Sigmoid colon (tissue), 7 donors: ENCODE data around the gene ARHGAP15. TPM values are rescaled to one million over a fixed set of nuclear protein-coding genes. Genes with fewer than 3 reads are reported as not detected.

Experiments used
- DNase-seq: peaks from one replicate; pipeline ENCODE4 v3.0.0-alpha.2; 2019
- H3K27ac ChIP-seq, 4 donors: fragments of 200-600 bp; sonication (generic); one replicate each; pipeline ENCODE4 v1.5.1; 2016 to 2019; ENCODE audit warnings: mild to moderate bottlenecking in 1 of 4
- H3K27me3 ChIP-seq, 3 donors: fragments of 200-600 bp; sonication (generic); one replicate each; pipeline ENCODE4 v1.5.1; 2019; ENCODE audit warnings: mild to moderate bottlenecking in 1 of 3
- H3K36me3 ChIP-seq, 4 donors: fragments of 200-600 bp; sonication (generic); one replicate each; pipeline ENCODE4 v1.5.1; 2016 to 2019
- H3K4me1 ChIP-seq, 4 donors: fragments of 200-600 bp; sonication (generic); one replicate each; pipeline ENCODE4 v1.5.1; 2017 to 2019
- H3K4me3 ChIP-seq, 4 donors: fragments of 200-600 bp; sonication (generic); one replicate each; pipeline ENCODE4 v1.5.1; 2017 to 2019; ENCODE audit warnings: mild to moderate bottlenecking in 2 of 4, moderate library complexity in 1 of 4
- H3K9me3 ChIP-seq, 4 donors: fragments of 200-600 bp in 3 of 4; sonication (generic) in 3 of 4; one replicate each; pipeline versions ENCODE4 v1.5.1 to v1.6.1; 2013 to 2019
- EP300 ChIP-seq, 4 donors: sonication (generic); formaldehyde crosslinking; IDR thresholded peaks; one replicate each; pipeline ENCODE4 v1.6.1; 2017; ENCODE audit warnings: antibody characterized with exemption in 4 of 4
- POLR2A ChIP-seq, 2 donors: fragments of 450-650 bp; IDR thresholded peaks; one replicate each; pipeline ENCODE4 v1.6.1; 2016; ENCODE audit warnings: antibody characterized with exemption in 2 of 2, mild to moderate bottlenecking in 2 of 2, moderate library complexity in 2 of 2
- POLR2AphosphoS5 ChIP-seq, 4 donors: sonication (generic); formaldehyde crosslinking; IDR thresholded peaks; one replicate each; pipeline ENCODE4 v1.6.1; 2017; ENCODE audit warnings: antibody characterized with exemption in 4 of 4
- WGBS, 2 donors: extraction: QIAGEN DNeasy Blood & Tissue Kit; methylation state at CpG; one replicate each; pipeline ENCODE4 v1.1.7; 2013; 5-methylcytosine and 5-hydroxymethylcytosine counted together
- intact Hi-C: fragments of 100-400 bp; cut with DNase I; formaldehyde crosslinking; loops from one replicate; pipeline ENCODE4 v1.15.1; 2023
- polyA plus RNA-seq, 3 donors: library from polyadenylated mRNA; stranded (reverse); fragments of 200-250 nt; gene quantifications; one replicate each; pipeline ENCODE4 v1.2.3, GENCODE V29; 2013
- total RNA-seq, 4 donors: library from RNA; depleted of rRNA; stranded (reverse); fragments of >200 nt; gene quantifications; one replicate each; pipeline ENCODE4 v1.1.0, GENCODE V29; 2016
- TF ChIP-seq, protein P1 (sequence below), 4 experiments: fragments of 450-650 bp in 3 of 4; fragments of 200-600 bp in 1 of 4; IDR thresholded peaks; one replicate each; pipeline ENCODE4 v1.5.1; 2016 to 2019; ENCODE audit warnings: antibody characterized with exemption in 4 of 4, mild to moderate bottlenecking in 3 of 4, moderate library complexity in 2 of 4
- donor health status: healthy with polysubstance abuse.
- donor health status: Bipolar disorder and iron deficiency.
- donor health status: healthy.

The ARHGAP15 gene
- total and polyA plus RNA-seq, 7 donors, result 3.7 to 16.4 (median 6.0) TPM

DNA sequence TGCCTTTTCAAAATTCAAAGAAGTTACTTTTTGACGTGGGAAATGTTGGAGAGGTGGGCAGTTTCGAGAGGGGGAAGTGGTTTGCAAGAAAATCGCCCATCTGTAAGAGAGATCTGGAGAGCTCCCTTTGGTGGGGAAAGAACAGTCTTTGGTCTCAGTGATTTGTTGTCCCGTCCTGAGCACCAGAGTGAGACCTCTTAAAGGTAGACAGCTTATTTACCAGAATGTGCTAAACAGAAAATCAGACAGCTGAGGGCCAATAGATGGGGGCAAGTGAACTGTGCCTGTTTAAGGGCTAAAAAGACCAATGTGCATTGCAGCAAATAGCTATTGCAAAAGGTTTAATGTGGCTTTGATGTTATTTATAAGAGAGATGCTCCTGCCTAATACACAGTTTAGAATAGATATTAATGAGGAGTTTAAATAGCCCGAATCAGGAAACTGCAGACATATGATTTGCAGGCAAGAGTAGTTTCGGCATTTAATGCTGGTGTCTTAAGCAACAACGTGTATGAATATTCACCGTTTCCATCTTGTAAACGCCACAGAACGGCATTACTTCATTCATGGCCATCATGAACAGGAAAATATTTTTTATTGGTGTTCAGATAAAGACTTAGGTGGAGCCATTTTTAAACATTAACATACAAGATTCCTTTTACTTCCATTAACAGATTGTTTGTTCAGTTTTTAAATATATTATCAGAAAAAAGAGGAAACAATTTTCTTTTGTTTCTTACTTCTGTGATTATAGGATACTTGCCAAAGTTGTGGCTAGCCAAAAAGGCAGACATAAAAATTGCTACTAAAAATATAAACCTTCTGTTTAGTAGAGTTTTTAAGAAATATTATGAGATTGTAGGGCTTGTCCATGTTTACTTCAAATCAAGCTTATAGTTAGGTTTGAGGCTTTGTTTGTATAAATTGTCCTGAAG, 29.6 kb downstream of the ARHGAP15 start:
- Histone ChIP-seq H3K27ac (no peak overlapping the region), H3K9me3 (no peaks in the 10 kb centered on the region), H3K36me3 (no peaks in the 10 kb centered on the region), H3K27me3 (no peaks in the 10 kb centered on the region), H3K4me1 (no peaks in the 10 kb centered on the region), H3K4me3 (no peak overlapping the region)
- WGBS, 2 donors, result 40 to 50% methylated on average over 10 of the region's 10 CpGs
- DNase-seq, result no peak
- intact Hi-C loops, result no loop called here
- TF ChIP-seq POLR2A (IDR thresholded peaks at IDR 0.05), result no peak
- TF ChIP-seq EP300 (IDR thresholded peaks at IDR 0.05), result no peak
- TF ChIP-seq, protein P1, sequence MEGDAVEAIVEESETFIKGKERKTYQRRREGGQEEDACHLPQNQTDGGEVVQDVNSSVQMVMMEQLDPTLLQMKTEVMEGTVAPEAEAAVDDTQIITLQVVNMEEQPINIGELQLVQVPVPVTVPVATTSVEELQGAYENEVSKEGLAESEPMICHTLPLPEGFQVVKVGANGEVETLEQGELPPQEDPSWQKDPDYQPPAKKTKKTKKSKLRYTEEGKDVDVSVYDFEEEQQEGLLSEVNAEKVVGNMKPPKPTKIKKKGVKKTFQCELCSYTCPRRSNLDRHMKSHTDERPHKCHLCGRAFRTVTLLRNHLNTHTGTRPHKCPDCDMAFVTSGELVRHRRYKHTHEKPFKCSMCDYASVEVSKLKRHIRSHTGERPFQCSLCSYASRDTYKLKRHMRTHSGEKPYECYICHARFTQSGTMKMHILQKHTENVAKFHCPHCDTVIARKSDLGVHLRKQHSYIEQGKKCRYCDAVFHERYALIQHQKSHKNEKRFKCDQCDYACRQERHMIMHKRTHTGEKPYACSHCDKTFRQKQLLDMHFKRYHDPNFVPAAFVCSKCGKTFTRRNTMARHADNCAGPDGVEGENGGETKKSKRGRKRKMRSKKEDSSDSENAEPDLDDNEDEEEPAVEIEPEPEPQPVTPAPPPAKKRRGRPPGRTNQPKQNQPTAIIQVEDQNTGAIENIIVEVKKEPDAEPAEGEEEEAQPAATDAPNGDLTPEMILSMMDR (IDR thresholded peaks at IDR 0.05), result no peak
- no peak for TF ChIP-seq POLR2AphosphoS5 (IDR thresholded peaks at IDR 0.05)

DNA sequence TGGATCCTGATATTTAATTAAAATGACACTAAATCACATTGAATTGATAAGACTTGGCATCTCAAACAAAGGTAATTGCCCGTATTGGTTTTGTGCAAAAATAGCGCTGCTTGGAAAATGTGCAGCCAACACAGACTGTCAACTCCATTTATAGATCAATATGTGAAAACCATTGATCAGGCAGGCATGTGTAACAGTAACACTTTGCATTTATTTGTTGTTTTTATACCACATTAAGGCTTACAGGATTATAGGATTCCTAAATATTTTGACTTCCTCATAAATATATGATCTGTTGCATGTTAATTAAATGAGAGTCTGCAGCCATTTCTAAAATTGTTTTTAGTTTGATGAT, 30.2 kb downstream of the ARHGAP15 start:
- H3K4me3 ChIP-seq, result no peak overlapping the region
- H3K27me3 ChIP-seq, result no peaks in the 10 kb centered on the region
- 51 to 86% methylated on average over 2 of the region's 2 CpGs for WGBS, 2 donors

DNA sequence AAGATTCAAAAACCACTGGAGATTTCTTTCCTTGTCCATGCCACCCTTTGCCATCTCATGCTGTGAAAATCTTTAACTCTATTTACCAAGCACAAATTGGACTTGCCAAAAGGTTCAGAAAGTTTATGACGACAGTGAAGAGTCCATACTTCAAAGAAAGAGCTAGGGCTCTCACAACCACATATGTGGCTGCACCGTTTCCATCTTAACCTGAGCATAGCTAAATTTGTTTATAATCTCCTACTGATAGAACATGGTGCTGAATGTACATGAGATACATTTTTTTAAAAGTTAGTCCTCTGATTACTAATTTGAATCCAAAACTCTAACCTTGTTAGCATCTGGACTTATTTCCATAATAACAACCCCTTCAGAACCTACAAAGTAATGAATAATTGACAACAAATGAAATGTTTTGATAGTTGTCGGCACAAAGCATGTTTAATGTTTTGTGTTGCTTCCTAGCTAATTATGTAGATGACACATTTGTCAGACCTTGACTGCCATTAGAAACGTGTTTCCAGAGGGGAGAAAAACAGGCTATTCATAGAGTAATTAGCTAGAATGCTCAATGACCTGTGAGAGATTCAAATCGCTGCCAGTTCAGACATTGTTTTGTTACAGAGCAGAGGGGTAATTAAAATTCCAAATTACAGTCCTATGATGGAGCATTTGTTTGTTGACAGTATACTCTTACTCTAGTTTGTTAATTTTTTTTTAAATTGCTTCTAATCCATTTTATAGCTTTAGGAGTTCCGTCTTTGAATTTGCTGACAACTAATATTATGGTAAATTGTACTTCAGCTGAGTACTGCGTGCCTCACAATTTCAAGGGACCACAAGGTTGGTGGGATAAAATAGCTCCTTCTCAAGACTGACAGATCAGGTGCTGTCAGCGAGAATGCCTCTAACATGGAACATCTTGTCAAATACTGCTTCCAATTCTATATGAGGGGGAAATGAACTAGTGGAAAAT, 31.8 kb downstream of the ARHGAP15 start:
- Histone ChIP-seq H3K4me1 (no peaks in the 10 kb centered on the region), H3K4me3 (no peak overlapping the region), H3K27me3 (no peaks in the 10 kb centered on the region), H3K36me3 (no peaks in the 10 kb centered on the region), H3K9me3 (no peaks in the 10 kb centered on the region), H3K27ac (no peak overlapping the region)
- DNase-seq, result no peak
- TF ChIP-seq, protein P1 (IDR thresholded peaks at IDR 0.05), result no peak
- TF ChIP-seq POLR2A (IDR thresholded peaks at IDR 0.05), result no peak
- TF ChIP-seq POLR2AphosphoS5 (IDR thresholded peaks at IDR 0.05), result no peak
- TF ChIP-seq EP300 (IDR thresholded peaks at IDR 0.05), result no peak
- intact Hi-C loops, result loop anchor here (5.0 kb wide), 1 partner anchor 96 kb away; no protein-coding TSS in a partner anchor
- 48 to 76% methylated on average over 8 of the region's 8 CpGs for WGBS, 2 donors

More for the DNA sequence above, 30.2 kb downstream of the ARHGAP15 start:
- TF ChIP-seq EP300 (IDR thresholded peaks at IDR 0.05) (no peak), POLR2AphosphoS5 (IDR thresholded peaks at IDR 0.05) (no peak), POLR2A (IDR thresholded peaks at IDR 0.05) (no peak)
- TF ChIP-seq, protein P1 (IDR thresholded peaks at IDR 0.05), result no peak
- intact Hi-C loops, result no loop called here
- no peaks in the 10 kb centered on the region for H3K36me3 ChIP-seq
- DNase-seq, result no peak
- no peaks in the 10 kb centered on the region for H3K9me3 ChIP-seq
- H3K27ac ChIP-seq, result no peak overlapping the region
- no peaks in the 10 kb centered on the region for H3K4me1 ChIP-seq

- no peak for DNase-seq
- Histone ChIP-seq H3K9me3 (no peaks in the 10 kb centered on the region), H3K27me3 (no peaks in the 10 kb centered on the region), H3K4me1 (no peaks in the 10 kb centered on the region), H3K27ac (no peak overlapping the region), H3K4me3 (no peak overlapping the region), H3K36me3 (no peaks in the 10 kb centered on the region)
- TF ChIP-seq EP300 (IDR thresholded peaks at IDR 0.05), result no peak
- TF ChIP-seq, protein P1 (IDR thresholded peaks at IDR 0.05), result peak; percentile 9 to 45 (median 32)
- no peak for TF ChIP-seq POLR2AphosphoS5 (IDR thresholded peaks at IDR 0.05)
- TF ChIP-seq POLR2A (IDR thresholded peaks at IDR 0.05), result no peak
- WGBS, 2 donors, result 47 to 64% methylated on average over 12 of the region's 12 CpGs
- intact Hi-C loops, result loop anchor here (5.0 kb wide), 1 partner anchor 95 kb away; no protein-coding TSS in a partner anchor
Measured at GRCh38 chr2:143162123-143162837, 33.1 kb downstream of the ARHGAP15 start.
